GM21576 (cell line): ENCODE results near the gene OR52I2.

Experiments used
- ATAC-seq: cut with Tn5 transposase; IDR thresholded peaks from one replicate; pipeline ENCODE4 v1.9.1; 2021; ENCODE audit warnings: mild to moderate bottlenecking, moderate library complexity; ENCODE audit not compliant: unreplicated experiment

Gene OR52I2

DNA sequence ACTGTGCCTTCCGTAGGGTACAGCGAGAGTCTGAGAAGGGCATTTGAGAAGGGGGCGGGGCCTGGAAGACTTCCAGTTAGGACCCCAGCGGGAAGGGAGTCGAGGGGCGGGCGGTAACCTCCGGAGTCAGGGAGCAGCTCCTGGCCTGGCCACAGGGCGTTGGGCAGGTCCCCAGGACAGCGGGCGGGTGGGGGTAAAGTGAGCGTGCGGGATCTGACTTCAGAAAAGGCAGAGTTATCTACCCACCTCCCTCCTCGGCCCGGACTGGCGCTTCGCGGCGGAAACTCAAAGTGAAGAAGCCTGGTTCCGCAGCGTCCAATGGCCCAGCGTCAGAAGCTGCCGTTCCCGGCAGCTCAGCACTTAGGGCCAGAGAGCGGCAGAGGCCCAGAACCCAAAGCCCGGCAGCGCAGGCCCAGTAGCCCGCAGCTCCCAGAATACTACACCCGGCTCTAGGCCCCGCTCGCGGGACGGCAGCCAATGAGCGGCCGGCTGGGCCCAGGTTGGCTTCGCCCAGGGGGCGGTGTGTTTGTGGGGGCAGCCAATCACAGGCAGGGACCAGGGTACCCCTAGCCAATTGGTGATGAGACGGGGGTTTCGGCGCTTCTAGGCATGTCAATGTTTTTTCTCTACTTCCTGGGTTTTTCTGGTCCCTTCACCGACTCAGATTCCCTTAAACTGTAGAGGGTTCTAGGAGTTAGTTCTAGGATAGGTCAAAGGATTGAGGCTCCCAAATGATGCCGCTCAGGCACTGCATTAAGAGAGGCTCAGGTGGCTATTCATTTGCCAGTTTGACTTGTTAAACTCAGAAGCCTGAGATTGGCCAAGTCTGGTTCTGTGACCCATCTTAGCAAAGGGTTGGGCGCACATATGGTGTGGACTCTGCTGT is 26.5 kb downstream of the OR52I2 start, which contains the start of gene TRIM68:
Gene TRIM68, minus strand, starts transcription at position 451 of the 886 bp plus-strand sequence. CDS start 2,727 bp downstream, outside the sequence.
- peak; percentile 99 for ATAC-seq

GRCh38 chr11:4610258-4610935 is 28.9 kb downstream of the OR52I2 start:
- no peak for ATAC-seq

- ATAC-seq = no peak
These were observed 30.4 kb downstream of the OR52I2 start for GRCh38 chr11:4611986-4612385.

GRCh38 chr11:4615856-4616444 is 34.4 kb downstream of the OR52I2 start:
- no peak for ATAC-seq

DNA sequence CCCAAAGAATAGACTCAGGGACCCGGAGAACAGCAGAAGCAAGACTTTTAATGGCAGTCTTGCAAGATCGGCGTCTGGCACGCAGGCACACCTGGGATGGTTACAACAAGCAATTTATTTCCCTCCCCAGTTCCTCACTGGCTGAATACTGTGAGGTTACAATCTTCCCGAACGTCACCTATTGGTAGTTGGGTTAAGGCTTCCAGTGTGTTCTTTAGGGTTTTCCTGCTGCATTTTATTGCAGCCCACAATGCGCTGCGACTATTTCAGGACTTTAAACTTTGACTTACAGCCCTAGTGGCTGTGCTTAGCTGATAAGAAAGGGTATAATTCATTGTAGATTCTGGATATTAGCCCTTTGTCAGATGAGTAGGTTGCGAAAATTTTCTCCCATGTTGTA is 38.0 kb downstream of the OR52I2 start:
- no peak for ATAC-seq

DNA sequence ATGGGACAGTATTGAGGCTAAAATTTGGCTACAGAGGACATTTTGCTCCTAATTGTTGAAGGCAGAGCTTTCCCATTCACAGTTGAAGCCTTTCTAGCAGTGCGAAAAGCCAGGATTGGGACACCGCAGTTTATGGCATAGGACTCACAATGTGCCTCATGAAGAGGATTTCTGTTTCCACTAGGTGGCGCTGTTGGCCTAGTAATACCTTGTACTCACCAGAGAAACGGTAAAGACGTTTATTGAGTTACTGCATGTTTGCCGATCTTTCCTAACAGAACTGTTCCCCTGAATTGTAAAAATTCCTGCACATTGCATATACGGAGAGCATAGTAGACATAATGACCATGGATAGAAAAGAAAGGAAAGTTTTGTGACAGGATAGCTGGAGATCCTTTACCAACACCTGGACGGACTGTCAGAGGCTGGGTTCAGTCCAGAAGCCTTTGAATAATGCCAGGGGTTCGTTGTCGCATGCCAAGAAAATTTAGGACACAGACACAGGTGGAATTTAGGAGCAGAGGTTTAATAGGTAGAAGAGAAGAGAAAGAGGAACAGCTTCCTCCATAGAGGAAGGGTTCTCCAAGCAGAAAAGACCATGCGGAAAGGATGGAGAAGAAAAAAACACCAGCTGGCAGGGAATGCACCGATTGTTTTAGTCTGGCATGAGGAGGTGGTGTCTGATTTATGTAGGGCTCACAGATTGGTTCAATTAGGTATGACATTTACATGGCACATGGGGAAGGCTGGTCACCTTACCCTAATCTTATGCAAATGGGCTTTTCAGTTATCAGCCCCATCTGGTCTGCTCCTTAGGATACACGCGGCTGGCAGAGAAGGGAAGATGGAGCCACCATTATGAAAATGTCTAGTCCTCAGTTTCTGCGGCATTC is 44.9 kb downstream of the OR52I2 start:
- ATAC-seq = peak; percentile 70

- no peak for ATAC-seq
These were observed 54.6 kb downstream of the OR52I2 start for GRCh38 chr11:4636136-4636535.

DNA sequence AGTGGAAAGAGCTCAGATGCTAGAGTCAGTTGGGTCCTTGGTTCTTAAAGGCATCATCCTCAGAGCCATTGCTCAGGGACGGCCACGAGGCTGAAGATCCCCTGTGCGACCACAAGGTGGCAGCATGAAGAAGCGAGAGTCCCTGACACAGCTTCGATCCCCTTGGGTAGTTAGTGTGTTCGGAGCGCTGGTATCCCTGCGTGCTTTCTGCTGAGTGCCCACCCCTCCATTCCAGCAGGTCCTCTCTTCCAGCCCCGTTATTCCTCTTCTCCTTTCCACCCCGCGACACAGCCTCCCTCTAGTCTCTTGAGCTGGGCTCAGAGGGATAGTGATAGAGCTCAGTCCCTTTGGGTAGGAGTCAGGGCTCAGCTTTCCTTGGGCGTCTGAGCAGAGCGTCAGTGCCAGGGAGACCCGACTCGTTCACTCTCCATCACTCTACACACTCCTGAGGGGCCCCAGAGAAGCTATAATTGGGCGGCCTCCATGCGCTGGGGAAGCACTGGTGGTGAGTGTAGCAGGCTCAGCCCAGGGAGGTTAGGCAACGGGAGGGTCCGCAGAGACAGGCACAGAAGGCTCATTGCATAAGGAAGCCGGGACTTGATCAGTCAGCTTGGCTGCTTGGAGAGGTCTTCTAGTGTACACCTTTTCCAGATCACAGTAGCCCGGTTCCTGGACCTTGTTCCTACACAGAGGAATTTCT is 55.6 kb downstream of the OR52I2 start, which contains the start of gene OR51D1:
Gene OR51D1, plus strand, starts transcription at position 516 of the 700 bp plus-strand sequence. CDS start 2,314 bp downstream, outside the sequence.
- peak; percentile 93 for ATAC-seq

DNA sequence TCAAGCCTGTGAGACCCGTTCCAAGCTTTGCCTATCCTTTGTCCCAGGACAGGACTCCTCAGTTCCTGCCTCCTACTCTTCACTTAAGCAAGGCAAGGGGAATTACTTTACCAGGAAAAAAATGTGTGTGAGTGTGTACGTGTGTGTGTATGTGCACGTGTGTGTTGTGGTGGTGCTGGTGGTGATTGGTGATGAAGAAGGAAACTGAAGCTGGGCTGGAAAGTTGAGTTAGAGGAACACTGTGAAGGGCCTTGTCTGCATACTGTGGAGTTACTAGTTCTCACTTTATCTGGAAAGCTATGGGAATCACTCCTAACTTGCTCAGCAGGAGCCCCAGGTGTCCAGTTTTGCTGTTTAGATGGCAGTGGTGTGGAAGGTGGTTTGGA is 56.1 kb downstream of the OR52I2 start:
- ATAC-seq = no peak

DNA sequence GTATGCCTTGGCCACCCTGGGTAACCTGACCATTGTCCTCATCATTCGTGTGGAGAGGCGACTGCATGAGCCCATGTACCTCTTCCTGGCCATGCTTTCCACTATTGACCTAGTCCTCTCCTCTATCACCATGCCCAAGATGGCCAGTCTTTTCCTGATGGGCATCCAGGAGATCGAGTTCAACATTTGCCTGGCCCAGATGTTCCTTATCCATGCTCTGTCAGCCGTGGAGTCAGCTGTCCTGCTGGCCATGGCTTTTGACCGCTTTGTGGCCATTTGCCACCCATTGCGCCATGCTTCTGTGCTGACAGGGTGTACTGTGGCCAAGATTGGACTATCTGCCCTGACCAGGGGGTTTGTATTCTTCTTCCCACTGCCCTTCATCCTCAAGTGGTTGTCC is 58.4 kb downstream of the OR52I2 start:
- no peak for ATAC-seq

GRCh38 chr11:4641501-4641900 is 60.0 kb downstream of the OR52I2 start:
- ATAC-seq = no peak

DNA sequence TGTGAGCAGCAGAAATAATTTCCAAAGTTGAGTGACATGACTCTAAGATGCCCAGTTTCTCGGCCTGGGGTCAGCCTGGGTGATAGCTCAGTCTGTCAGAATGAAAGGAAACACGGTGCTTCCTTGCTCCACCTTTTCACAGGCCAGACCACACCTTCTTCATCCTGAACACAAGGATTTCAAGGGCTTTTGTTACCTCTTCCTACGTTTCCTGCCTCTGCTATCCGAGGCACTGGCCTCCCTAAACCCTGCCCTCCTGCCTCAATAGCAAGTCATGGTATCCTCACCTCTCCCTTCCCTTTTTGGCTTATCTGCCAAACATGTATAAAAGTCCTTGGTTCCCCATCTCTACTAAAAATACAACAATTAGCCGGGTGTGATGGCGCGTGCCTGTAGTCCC is 60.5 kb downstream of the OR52I2 start:
- no peak for ATAC-seq
